ENCODE data around the gene CFAP45. TPM values are rescaled to one million over a fixed set of nuclear protein-coding genes. Genes with fewer than 3 reads are reported as not detected.
A peak's percentile ranks its signal among the peaks of the same experiment; 100 is the strongest.

Gene CFAP45
- polyA plus RNA-seq, 5 donors, result 1.8 to 12.7 (median 8.2) TPM

DNA sequence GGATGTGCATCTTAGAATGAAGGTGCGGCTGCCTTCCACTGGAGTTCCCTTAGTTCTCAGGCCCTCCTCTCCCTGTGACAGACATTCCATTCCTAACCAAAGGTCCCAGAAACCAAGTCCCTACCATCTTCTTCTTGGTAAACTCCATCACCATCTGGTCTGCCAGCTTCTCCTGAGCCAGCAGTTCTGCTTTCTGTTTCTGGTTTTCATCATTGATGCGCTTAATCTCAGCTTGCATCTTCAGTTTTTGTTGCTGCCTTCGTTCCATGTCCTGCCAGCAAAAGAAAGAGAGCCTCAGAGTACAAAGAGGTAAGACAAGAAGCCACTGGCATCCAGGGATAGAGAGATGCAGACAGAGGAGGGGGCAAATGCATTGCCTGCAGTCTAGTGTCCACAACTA lies 19.5 kb downstream of the CFAP45 start:
- no peak for DNase-seq

DNA sequence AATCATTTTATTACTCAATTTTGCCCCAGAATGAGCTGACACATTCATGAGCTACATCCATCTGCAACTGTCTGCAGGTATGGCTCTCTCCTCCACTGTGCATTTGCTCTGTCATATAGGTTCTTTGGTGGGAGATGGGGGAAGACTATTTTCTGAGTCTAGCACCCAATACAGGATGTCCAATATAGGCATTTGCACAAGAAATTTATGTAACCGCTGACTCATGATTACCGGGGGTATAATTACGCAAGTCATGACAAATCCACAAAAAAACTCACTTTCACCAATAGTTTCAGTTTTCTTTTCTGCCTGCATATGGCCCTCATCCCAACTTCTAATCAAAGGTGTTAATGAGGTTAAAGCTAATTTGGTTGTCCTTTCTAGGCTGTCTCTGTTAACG lies 20.0 kb downstream of the CFAP45 start:
- DNase-seq, result no peak

DNA sequence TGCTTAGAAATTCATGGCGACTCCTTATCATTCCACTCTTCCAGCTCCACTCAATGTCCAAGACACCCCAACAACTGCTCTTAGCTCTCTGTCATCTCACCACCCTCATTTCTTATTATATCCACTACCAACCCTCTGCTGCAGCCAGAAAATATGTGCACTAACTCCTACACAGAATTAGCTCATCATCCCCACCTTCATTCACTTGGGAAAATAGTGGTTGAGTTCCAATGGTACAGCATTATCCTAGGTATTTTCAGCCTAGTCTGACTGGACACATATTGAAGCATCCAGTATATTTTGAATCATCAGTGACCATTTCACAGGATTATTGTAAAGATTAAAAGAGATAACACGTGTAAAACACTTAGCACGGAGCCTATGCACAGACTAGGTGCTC lies 20.8 kb downstream of the CFAP45 start:
- DNase-seq, result no peak

DNA sequence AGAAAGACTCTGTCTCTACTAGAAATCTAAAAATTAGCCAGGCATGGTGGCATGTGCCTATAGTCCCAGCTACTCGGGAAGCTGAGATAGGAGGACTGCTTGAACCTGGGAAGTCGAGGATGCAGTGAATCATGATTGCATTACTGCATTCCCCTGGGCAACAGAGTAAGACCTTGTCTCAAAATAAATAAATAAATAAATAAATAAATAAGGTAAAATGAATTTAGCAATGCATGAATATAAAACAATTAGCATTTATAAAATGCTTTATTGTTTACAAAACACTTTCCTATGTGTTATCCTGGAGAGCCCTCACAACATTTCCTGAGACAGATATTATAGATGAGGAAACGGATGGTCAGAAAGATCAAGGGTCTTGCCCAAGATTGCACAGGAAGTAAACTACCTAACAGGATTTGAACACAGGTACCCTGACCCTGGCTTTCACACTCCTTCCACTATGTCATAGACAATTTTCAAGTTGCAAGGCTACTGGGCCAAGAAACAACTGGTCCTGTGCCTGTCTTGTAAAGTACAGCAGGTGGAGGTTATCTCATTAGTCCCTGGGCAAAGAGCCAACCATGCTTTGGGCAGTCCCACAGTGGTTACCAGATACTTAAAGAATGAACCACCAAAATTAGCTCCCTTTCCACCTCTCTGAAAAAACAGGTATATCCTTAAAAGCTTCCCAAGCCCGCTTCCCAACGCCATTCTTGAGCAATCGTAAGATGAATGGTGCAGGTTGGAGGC lies 22.1 kb downstream of the CFAP45 start:
- no peak for DNase-seq

DNA sequence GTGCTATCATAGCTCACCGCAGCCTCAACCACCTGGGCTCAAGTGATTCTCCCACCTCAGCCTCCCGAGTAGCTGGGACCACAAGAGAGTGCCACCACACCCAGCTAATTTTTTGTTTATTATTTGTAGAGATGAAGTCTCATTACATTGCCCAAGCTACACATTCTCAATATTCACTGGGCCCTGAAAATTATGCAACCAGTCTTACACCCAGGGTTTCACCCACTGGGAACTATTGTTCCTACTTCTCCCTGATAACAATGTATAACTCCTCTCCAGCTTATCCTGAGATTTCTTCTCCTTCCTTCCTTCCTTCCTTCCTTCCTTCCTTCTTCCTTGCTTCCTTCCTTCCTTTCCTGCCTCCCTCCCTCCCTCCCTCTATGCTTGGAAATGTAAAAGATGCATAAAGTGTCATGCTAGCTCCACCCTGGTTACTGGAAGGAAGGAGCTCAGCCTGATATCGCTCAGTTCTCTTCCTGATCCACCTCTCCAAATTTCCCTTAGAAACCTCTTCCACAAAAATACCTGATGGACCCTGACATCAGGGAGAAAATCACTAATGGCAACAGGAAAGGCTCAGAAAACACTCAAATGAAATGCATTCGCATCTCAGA lies 26.3 kb downstream of the CFAP45 start:
- no peak for DNase-seq

DNA sequence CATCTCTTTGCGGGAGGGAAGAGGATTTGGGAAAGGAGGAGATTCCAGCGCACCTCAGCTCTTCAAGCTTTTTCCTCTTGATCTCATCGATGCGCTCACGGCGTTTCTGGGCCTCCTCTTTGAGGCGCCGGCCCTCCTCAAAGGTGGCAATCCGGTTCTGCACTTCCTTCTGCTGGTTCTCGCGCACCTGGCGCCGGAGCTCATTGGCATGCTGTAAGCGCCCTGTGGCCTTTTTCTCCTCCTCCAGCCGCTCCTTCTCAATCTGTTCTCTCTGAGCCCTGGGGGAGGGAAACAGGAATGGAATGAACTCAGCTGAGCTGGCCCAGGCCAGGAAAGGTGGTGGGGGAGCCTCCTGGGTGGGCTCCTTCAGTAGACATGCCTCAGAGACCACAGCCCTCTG lies 27.1 kb downstream of the CFAP45 start:
- no peak for DNase-seq

DNA sequence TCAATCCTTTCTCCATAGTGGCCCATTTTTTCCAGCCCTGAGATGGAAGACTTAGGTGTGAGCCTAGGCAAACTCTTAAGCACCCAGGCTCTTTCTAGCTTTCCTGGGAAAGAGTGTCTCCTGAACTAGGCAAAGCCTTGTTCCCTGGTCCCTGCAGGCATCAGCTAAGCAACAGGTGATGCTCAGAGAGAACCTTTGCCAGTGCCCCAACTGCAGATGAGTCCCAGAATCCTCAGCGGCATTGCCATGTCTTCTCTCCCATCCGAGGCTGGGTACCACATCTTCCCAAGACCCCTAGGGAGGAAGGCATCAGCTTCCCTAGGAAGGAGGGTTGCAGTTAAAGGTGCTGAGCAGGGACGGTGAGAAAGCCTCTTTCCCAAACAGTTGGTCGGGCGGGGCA lies 29.3 kb downstream of the CFAP45 start:
- DNase-seq, result no peak

DNA sequence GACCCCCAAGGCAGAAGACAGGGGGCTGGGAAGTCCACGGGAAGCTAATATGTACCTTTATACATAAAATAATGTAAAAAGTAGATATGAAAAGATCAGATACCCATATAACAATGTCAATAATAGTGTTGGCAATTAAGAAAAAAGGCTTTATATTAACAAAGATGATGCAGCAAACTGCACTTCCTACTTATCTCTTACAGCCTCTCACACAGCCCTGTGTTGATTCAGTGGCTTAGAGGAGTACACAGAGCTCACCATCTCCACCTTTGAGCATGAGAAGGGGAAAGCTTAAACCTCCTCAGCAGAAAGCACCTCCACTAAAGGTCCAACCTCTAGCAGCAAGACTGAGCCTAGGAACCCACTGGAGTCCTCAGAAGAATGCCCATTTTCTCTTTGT lies 30.4 kb downstream of the CFAP45 start:
- DNase-seq, result no peak

DNA sequence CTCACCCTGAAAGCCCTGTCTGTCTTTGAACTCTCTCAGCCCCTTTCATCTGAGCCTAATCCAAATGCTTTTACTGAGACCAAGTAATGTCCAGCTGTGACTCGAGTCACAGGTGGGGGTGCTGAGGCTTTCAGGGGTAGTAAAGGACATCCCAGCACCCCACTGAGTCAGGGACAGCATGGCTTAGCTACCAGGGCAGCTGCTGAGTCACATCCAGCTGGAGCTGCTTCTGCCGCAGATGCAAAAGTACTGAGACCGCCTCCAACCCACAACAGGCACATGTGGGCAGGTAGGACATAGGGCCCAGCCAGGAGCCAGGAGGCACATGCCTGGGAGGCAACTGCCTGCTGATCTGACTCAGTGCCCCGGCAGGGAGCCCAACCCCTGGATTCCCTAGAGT lies 30.8 kb downstream of the CFAP45 start:
- DNase-seq, result no peak

DNA sequence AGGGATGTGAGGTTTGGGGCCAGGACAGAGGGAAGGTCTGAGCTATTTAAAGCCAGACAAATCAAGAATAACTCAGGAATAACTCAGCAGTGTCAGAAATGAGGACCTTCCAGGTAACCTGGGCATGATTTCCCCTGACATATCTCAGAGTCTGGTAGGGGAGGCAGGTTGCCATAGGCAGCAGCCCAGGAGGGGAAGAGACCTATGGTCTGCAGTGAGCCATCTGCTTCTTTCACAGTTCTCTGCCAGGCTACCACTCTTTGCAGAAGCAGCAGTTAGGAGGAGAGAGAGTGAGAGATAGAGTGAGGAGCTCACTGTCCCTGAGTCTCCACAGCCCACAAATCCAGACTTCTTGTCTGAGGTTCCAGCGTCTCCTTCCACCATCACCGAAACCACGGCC lies 31.2 kb downstream of the CFAP45 start:
- no peak for DNase-seq

DNA sequence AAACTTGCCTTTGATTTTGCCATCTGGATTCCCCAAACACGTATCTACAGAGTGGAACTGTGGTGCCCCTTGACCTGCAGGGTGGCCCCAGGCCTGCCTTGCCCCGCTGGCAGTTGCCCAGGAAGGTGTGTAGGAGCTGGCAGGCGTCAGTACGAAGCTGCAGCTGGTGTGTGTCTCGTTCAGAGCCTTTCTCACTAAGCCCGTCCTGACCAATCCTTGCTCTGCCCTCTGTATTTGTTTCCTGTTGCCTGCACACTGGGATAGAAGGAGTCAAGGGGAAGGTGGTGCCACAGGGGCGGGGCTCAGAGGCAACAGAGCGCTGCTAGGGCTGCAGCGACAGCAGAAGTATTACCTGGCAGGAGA lies 32.3 kb downstream of the CFAP45 start:
- peak; percentile 48 to 61 for DNase-seq

DNA sequence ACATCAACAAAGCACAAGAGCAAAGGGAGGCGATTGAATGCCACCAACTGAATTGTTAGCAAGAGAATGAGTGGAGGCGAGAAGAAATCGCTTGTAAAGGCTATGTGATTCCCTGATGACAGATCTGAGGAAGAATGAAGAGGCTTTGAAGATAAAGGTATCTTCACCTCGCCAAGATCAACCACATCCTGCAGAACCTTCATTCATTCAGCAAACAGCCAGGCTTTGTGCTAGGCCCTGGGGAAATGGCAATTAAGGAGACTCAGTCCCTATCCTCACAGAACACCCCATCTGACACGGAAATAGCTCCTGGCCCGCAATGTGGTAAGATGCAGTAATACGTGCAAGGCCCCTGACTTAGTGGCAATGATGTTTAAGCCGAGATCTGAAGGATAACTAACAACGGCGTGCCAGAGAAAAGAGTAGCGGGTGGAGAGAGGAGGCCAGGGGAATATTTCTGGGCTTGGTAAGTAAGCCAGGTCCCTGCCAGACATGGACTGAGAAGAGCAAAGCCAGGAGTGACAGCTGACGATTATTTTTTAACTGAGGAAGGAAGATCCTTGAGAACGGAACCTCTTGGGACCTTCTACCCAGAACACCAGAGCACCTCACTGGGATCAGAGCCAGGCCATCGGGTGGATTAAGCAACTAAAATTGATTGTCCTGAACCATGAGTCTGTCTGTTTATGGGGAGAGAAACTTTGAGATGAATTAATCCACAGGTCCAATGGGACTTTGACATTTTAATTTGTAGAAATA lies 32.9 kb downstream of the CFAP45 start:
- no peak for DNase-seq

DNA sequence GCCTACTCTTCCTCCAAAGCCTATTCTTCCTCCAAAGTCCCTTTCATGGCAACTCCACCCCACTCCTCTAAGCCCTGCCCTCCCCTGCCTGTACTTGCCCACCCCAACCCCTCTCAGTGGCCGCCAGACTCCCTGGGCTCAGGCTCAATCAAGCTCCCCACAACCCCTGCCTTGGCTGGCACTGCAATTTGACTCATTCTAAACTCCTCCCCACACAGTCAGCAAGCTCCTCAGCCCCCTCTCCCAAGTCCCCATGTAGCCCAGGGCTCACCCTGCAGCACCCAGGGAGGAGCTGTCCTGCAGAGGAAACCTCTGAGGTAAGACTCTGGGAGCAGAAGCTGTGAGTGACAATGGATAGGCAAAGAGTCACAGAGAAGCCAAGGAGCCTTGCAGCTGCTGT lies 33.9 kb downstream of the CFAP45 start:
- no peak for DNase-seq

DNA sequence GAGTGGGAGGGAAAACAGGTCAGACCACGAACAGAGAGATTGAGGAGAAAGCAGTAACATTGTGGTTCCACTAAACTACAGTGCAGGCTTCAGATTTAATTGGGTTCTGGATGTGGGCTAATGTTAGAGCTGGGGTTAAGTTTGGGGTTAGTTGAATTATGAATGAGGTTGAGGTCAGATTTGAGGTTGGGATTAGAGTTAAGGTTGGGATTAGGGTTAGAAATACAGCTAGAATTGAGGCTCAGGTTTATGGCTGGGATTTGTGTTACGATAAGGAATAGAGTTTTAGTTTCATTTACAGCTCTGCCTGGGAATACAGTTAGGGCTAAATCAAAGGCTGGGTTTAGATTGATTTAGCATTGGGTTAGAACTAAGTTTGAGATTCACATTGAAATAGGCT lies 35.7 kb downstream of the CFAP45 start:
- DNase-seq, result no peak

DNA sequence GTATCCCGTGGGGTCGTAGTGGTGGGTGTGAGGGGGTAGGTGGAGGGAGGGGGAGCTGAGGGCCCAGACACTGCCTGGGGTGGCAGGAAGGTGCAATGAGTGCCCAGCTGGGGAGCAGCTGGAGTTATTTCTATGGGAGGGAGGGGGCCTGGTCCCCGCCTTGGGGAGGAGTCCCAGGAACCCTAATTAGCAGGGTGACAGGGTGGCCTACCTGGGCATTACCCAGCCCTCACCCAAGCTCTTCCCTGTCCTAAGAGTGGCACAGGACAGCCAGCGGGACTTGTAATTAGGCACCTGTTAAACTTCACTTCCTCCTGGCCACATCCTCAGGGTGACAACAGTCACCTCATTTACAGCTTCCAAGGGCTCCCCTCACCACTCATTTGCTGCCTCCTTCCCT lies 37.4 kb downstream of the CFAP45 start, which contains the start of gene VSIG8:
TSS of gene VSIG8 (minus strand) at position 101 of the 400 bp plus-strand sequence. CDS start 136 bp downstream, outside the sequence.
- no peak for DNase-seq

DNA sequence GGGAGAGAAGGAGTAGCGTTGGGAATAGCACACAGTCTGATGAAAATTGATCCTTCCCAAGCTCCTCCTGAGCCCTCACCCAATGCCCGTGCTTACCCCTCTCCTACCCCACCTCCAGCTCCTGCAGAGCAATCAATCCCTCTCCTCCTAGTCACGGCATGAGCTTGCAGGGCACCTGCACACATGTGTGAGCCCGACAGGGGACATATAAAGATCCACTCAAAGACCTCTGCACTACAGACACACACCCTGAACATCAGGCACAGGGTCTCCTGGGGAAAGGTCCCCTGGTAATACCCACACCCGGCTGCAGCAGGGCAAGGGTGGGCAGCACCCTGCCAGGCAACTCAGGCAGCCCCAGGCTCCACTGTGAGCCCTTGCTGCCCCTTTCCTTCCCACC lies 37.9 kb downstream of the CFAP45 start:
- DNase-seq, result no peak

DNA sequence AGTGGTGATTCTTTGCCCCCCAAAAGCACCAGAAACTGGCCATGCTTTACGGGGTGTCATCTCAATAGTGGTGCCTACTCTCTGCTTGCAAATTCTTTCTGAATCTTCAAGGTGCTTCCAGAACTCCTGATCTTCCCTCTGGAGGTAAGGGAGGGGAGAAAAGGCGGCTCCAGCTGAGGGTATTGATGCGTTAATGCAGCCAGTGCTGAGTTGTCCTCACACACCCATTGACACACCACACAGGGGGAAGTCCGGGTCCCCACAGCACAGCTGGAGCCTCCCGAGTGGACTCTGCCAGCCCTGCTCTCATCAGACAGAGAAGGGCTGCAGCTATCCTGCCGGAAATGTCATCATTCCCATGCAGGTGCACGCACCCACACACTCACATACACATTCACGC lies 38.7 kb downstream of the CFAP45 start:
- no peak for DNase-seq

DNA sequence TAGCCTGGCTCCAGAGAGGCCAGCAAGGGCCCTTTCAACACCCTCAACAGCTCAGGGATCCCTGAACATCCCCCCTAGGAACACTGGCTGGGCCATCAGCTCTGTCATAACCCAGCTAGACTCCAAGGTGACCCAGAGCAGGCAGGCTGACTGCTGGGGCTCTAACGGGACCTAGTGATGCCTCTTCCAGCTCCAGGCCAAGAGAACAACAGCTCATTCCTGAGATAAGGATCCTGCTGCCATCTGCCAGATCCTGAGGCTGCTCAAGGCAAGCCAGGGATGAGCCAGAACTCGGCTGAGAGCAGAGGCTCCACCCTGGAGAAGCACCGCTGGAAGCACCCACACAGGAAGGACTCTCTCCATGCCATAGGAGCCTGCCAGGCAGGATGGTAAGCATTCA lies 39.5 kb downstream of the CFAP45 start:
- DNase-seq, result no peak

DNA sequence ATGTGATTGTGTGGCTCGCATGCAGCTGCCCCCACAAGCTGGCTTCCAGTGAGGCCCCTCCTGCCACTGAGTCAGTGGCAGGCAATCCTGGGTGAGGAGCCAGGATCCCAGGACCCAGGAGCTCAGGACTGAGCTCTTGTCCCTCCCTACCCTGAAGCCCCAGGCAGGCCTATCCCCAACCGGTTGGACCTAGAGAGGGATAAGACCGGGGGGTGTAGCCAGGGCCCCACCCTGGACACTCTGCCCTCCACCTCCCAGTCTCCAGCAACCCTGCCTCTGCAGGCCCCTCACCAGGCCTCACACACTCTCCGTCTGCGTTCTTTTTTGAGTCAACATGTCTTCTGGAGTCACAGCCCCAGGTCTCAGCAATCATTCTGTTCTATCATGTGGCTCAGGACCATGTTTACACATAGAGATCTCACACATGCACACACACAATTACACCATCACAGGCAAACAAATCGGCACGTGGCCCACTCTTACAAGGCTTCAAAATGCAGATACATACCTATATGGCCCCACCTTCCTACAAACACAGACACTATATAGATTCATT lies 40.1 kb downstream of the CFAP45 start:
- no peak for DNase-seq

DNA sequence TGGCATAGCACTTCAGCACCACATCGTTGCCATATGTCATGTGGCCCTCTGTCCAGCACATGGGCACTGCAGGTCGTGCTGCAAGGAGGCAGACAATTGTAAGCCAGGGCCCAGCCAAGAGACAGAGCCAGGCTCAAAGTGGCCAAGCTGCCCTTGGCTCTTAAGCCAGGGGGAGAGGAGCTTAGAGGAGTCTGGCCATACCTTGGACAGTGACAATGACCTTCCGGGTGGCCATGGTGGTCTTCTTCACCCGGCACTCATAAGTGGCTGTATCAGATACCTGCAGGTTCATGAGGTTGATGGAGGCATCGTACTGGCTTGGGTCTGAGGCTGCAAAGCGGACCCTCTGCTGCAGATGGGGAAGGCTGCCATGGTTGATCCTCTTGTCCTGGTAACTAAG lies 42.1 kb downstream of the CFAP45 start:
- no peak for DNase-seq

DNA sequence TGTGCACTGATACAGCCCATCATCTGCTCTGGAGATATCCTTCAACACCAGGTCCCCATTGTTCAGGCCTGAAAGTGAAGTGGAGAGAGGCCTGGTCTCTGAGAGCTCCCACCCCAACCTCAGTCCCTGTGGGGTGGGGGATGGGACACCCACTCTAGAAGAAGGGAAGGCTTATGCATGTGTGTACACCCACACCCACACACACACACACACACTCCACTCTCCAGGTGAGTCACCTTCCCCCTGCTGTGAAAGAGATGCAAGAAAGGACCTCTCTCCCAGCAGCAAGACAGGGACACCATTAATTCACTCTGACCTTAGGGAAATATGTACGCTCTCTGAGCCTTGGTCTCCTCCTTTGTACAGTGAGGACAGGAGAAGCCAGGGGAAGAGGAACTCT lies 43.4 kb downstream of the CFAP45 start:
- no peak for DNase-seq

DNA sequence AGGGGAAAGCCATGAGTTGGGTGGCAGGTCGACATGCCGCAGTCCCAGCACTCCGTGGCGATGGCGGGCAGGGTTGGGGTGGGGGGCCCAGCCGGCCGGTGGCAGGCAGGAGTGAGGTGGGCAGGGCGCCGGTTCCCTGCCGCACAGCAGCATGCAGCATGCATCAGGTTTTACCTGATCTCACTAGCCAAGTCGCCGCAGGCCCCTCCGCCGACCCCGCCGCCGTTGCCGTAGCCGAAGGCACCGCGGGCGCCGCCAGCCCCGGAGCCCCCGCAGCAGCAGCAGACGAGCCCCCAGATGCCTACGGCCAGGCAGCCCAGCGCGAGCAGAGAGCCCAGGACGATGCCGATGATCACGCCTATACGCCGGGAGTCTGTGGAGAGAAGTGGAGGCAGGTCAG lies 44.3 kb downstream of the CFAP45 start:
- DNase-seq, result no peak

DNA sequence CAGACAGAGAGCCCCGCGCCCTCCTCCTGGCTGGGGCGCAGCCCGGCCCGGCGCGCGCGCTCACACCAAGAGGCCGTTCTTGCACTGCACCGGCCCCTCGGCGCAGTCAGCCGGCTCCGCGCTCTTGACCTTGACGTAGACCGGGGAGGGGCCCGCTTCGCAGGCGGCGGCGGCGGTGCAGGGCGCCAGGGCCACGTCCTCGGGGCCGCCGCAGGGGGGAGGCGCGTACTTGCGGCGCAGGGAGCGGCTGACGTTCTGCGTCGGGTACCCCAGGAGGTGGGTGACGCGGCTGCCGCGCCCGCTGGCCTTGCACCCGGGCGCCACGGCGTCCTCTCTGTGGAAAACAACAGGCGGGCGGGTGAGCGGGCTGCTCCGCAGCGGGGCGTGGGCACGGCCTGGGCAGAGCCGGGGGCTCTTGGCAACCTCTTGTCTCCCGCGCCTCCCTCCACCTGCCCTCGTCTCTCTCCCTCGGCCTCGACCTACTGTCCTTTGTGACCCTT lies 45.2 kb downstream of the CFAP45 start:
- DNase-seq, result peak; percentile 80 to 83
